Endodermal cell (in vitro differentiated cells): ENCODE measurements around the gene SLC5A8. TPM values are rescaled to one million over a fixed set of nuclear protein-coding genes. Genes with fewer than 3 reads are reported as not detected.

ENCODE experiments used
- DNase-seq: peaks from one replicate; pipeline ENCODE4 v3.0.0-alpha.2; 2017
- H3K27ac ChIP-seq: 2 replicates; pipeline ENCODE4 v1.5.1; 2013; ENCODE audit warnings: mild to moderate bottlenecking, low read depth, low read length, moderate library complexity
- H3K27me3 ChIP-seq: 2 replicates; pipeline ENCODE4 v1.6.1; 2013; ENCODE audit warnings: mild to moderate bottlenecking, low read length, moderate library complexity; ENCODE audit not compliant: insufficient read depth, control insufficient read depth, poor library complexity, severe bottlenecking
- H3K36me3 ChIP-seq: 2 replicates; pipeline ENCODE4 v1.7.0; 2013; ENCODE audit warnings: mild to moderate bottlenecking, low read length, moderate library complexity; ENCODE audit not compliant: control insufficient read depth, insufficient read depth
- H3K4me1 ChIP-seq: one replicate; pipeline ENCODE4 v1.7.0; 2013; ENCODE audit warnings: low read length; ENCODE audit not compliant: control insufficient read depth, insufficient read depth
- H3K4me3 ChIP-seq: 2 replicates; pipeline ENCODE4 v1.5.1; 2013; ENCODE audit warnings: mild to moderate bottlenecking, low read length, moderate library complexity
- H3K9ac ChIP-seq: 2 replicates; pipeline ENCODE4 v1.6.1; 2013; ENCODE audit warnings: mild to moderate bottlenecking, low read length, moderate library complexity; ENCODE audit not compliant: poor library complexity, severe bottlenecking; ENCODE audit errors: extremely low read depth
- H3K9me3 ChIP-seq: 2 replicates; pipeline ENCODE4 v1.6.1; 2013; ENCODE audit warnings: mild to moderate bottlenecking, low read length, moderate library complexity; ENCODE audit not compliant: control insufficient read depth
- H3K27ac Mint-ChIP-seq: 2 replicates; pipeline ENCODE4 v1.8.0; 2020; ENCODE audit warnings: mixed read lengths
- H3K27me3 Mint-ChIP-seq: 2 replicates; pipeline ENCODE4 v1.8.0; 2021; ENCODE audit warnings: mild to moderate bottlenecking, mixed read lengths; ENCODE audit not compliant: insufficient read depth
- H3K36me3 Mint-ChIP-seq: 2 replicates; pipeline ENCODE4 v1.8.0; 2020; ENCODE audit warnings: low read depth, mixed read lengths
- H3K4me1 Mint-ChIP-seq: 2 replicates; pipeline ENCODE4 v1.8.0; 2020; ENCODE audit warnings: mixed read lengths
- H3K4me3 Mint-ChIP-seq: 2 replicates; pipeline ENCODE4 v1.8.0; 2020; ENCODE audit warnings: mild to moderate bottlenecking, moderate library complexity, mixed read lengths
- H3K9me3 Mint-ChIP-seq: 2 replicates; pipeline ENCODE4 v1.8.0; 2020; ENCODE audit warnings: mild to moderate bottlenecking, mixed read lengths
- CTCF ChIP-seq: fragments of 200-600 bp; sonication (generic); conservative IDR thresholded peaks from 2 replicates; pipeline ENCODE4 v1.5.0; 2021; ENCODE audit warnings: antibody characterized with exemption, mild to moderate bottlenecking
- WGBS, 2 experiments: methylation state at CpG; one replicate each; pipeline versions ENCODE4 v1.1.5 to v1.1.7; 2013; ENCODE audit warnings: missing lambda C conversion rate in 2 of 2, mixed read lengths in 1 of 2; ENCODE audit not compliant: insufficient coverage in 1 of 2, insufficient read length in 1 of 2; 5-methylcytosine and 5-hydroxymethylcytosine counted together
- total RNA-seq, 2 donors: library from RNA; stranded (reverse); fragmentation: NEBNext Ultra II Directional in 1 of 2; extraction: Animal tissue kit (Norgen Biotek cat#: 25700) in 1 of 2; gene quantifications; 2 replicates in 1 of 2; 3 replicates in 1 of 2; pipeline ENCODE4 v1.2.1, GENCODE V29; 2021

The SLC5A8 gene
- total RNA-seq, 2 donors from 2014 or later = not detected

- WGBS, 2 experiments = 100% methylated on average over 2 of the region's 2 CpGs
- no peak overlapping the region for H3K27ac ChIP-seq
- H3K9me3 Mint-ChIP-seq = peaks cover 11% of the 10 kb centered on the region
- no peaks in the 10 kb centered on the region for H3K27me3 ChIP-seq
- no peaks in the 10 kb centered on the region for H3K9me3 ChIP-seq
- H3K36me3 ChIP-seq = no peaks in the 10 kb centered on the region
- no peaks in the 10 kb centered on the region for H3K4me1 ChIP-seq
- H3K4me3 ChIP-seq = no peak overlapping the region
- H3K4me3 Mint-ChIP-seq = no peak overlapping the region
- no peak overlapping the region for H3K9ac ChIP-seq
- H3K27me3 Mint-ChIP-seq = no peaks in the 10 kb centered on the region
- TF ChIP-seq CTCF = no peak
- H3K4me1 Mint-ChIP-seq = no peaks in the 10 kb centered on the region
- H3K36me3 Mint-ChIP-seq = no peaks in the 10 kb centered on the region
- DNase-seq = no peak
- H3K27ac Mint-ChIP-seq = no peak overlapping the region
These were observed 92.2 kb downstream of the SLC5A8 start for GRCh38 chr12:101117842-101118241.

GRCh38 chr12:101116911-101117310, 93.1 kb downstream of the SLC5A8 start:
- no peak overlapping the region for H3K9ac ChIP-seq
- H3K4me1 ChIP-seq = no peaks in the 10 kb centered on the region
- no peak for DNase-seq
- H3K36me3 ChIP-seq = no peaks in the 10 kb centered on the region
- H3K36me3 Mint-ChIP-seq = no peaks in the 10 kb centered on the region
- peaks cover 11% of the 10 kb centered on the region for H3K9me3 Mint-ChIP-seq
- H3K4me3 Mint-ChIP-seq = no peak overlapping the region
- WGBS, 2 experiments = 91 to 100% methylated on average over 2 to 4 of the region's 4 CpGs
- no peak for TF ChIP-seq CTCF
- no peaks in the 10 kb centered on the region for H3K27me3 Mint-ChIP-seq
- no peaks in the 10 kb centered on the region for H3K27me3 ChIP-seq
- H3K4me3 ChIP-seq = no peak overlapping the region
- no peaks in the 10 kb centered on the region for H3K4me1 Mint-ChIP-seq
- H3K27ac ChIP-seq = no peak overlapping the region
- H3K9me3 ChIP-seq = no peaks in the 10 kb centered on the region
- H3K27ac Mint-ChIP-seq = no peak overlapping the region

GRCh38 chr12:101115326-101115725, 94.7 kb downstream of the SLC5A8 start:
- Mint-ChIP-seq H3K27ac (no peak overlapping the region), H3K4me1 (no peaks in the 10 kb centered on the region), H3K9me3 (peaks cover 5% of the 10 kb centered on the region), H3K27me3 (no peaks in the 10 kb centered on the region), H3K36me3 (no peaks in the 10 kb centered on the region), H3K4me3 (no peak overlapping the region)
- Histone ChIP-seq H3K9ac (no peak overlapping the region), H3K27ac (no peak overlapping the region), H3K36me3 (no peaks in the 10 kb centered on the region), H3K4me3 (no peak overlapping the region), H3K9me3 (no peaks in the 10 kb centered on the region), H3K27me3 (no peaks in the 10 kb centered on the region), H3K4me1 (no peaks in the 10 kb centered on the region)
- no peak for TF ChIP-seq CTCF
- DNase-seq = no peak
- 80 to 95% methylated on average over 1 to 2 of the region's 2 CpGs for WGBS, 2 experiments
